K562 (cell line): ENCODE measurements around the gene ARL5C. TPM values are rescaled to one million over a fixed set of nuclear protein-coding genes. Genes with fewer than 3 reads are reported as not detected.

ENCODE experiments used
- ATF6 ChIP-seq: sonication (generic); formaldehyde crosslinking; IDR thresholded peaks from 2 replicates; pipeline ENCODE4 v1.4.0; 2020; ENCODE audit warnings: mild to moderate bottlenecking, missing genetic modification reagents
- CBX1 ChIP-seq: sonication (generic); IDR thresholded peaks from 2 replicates; pipeline ENCODE4 v1.6.1; 2016; ENCODE audit warnings: antibody characterized with exemption, low read depth, mild to moderate bottlenecking
- CTCF ChIP-seq, 3 experiments: IDR thresholded peaks in 2 of 3; conservative IDR thresholded peaks in 1 of 3; 2 replicates each; pipeline ENCODE4 v1.5.1; 2011 to 2012; ENCODE audit warnings: low read length in 3 of 3, mild to moderate bottlenecking in 3 of 3, control low read depth in 2 of 3, improper control_type of control experiment in 1 of 3, inconsistent platforms in 1 of 3, low read depth in 1 of 3, mixed read lengths in 1 of 3, moderate library complexity in 1 of 3; ENCODE audit not compliant: insufficient read depth in 2 of 3
- FIP1L1 ChIP-seq: fragments of 200-400 bp; formaldehyde crosslinking; IDR thresholded peaks from 2 replicates; pipeline ENCODE4 v1.6.1; 2018; ENCODE audit warnings: mild to moderate bottlenecking, low read depth, low read length; ENCODE audit not compliant: poor library complexity, severe bottlenecking
- HMG20B ChIP-seq: fragments of 250-450 bp; sonication (Bioruptor Pico); IDR thresholded peaks from 2 replicates; pipeline ENCODE4 v1.5.0; 2021; ENCODE audit warnings: mild to moderate bottlenecking
- MBD2 ChIP-seq: sonication (generic); IDR thresholded peaks from 2 replicates; pipeline ENCODE4 v1.6.1; 2016; ENCODE audit warnings: low read depth, borderline replicate concordance
- NEUROD1 ChIP-seq: fragments of 150-350 bp; IDR thresholded peaks from 2 replicates; pipeline ENCODE4 v1.6.1; 2014; ENCODE audit warnings: borderline replicate concordance, low read length, low read depth; ENCODE audit not compliant: partially characterized antibody
- NR3C1 ChIP-seq: sonication (generic); formaldehyde crosslinking; IDR thresholded peaks from 2 replicates; pipeline ENCODE4 v1.8.1; 2022; ENCODE audit warnings: missing genetic modification reagents
- RAD51 ChIP-seq: fragments of 450-650 bp; IDR thresholded peaks from 2 replicates; pipeline ENCODE4 v1.7.1; 2016; ENCODE audit warnings: low read depth, mild to moderate bottlenecking, borderline replicate concordance
- STAT5A ChIP-seq: IDR thresholded peaks from 2 replicates; pipeline ENCODE4 v1.6.1; 2012; ENCODE audit warnings: low read length, inconsistent platforms, borderline replicate concordance
- THRAP3 ChIP-seq: fragments of 450-650 bp; IDR thresholded peaks from 2 replicates; pipeline ENCODE4 v1.6.1; 2016; ENCODE audit warnings: mild to moderate bottlenecking, inconsistent platforms, borderline replicate concordance
- THRB ChIP-seq: fragments of 450-650 bp; formaldehyde crosslinking; conservative IDR thresholded peaks from 2 replicates; pipeline ENCODE4 v1.4.0; 2022; ENCODE audit warnings: mild to moderate bottlenecking, missing genetic modification characterization
- XRCC3 ChIP-seq: fragments of 450-650 bp; IDR thresholded peaks from 2 replicates; pipeline ENCODE4 v1.6.1; 2017; ENCODE audit warnings: mild to moderate bottlenecking, moderate library complexity
- ZBTB26 ChIP-seq: fragments of 450-650 bp; formaldehyde crosslinking; IDR thresholded peaks from 2 replicates; pipeline ENCODE4 v1.4.0; 2022; ENCODE audit warnings: missing genetic modification characterization
- ZBTB43 ChIP-seq: sonication (generic); formaldehyde crosslinking; IDR thresholded peaks from 2 replicates; pipeline ENCODE4 v1.8.0; 2023; ENCODE audit warnings: mild to moderate bottlenecking, missing genetic modification reagents
- ZKSCAN3 ChIP-seq: fragments of 250-450 bp; sonication (Bioruptor Pico); IDR thresholded peaks from 2 replicates; pipeline ENCODE4 v1.4.0; 2020
- ZNF518B ChIP-seq: fragments of 250-450 bp; sonication (Bioruptor Pico); IDR thresholded peaks from 2 replicates; pipeline ENCODE4 v1.5.0; 2021; ENCODE audit warnings: mild to moderate bottlenecking, moderate library complexity
- polyA plus RNA-seq, 8 experiments: library from polyadenylated mRNA; depleted of rRNA in 4 of 8; stranded (reverse) in 5 of 8; unstranded in 3 of 8; fragments of >200 nt; fragmentation: Nextera tagmentation in 2 of 8; fragmentation: Illumina TruSeq in 1 of 8; extraction: Ambion mirVana in 2 of 8; extraction: Trizol in 1 of 8; gene quantifications; 2 replicates each; pipeline versions ENCODE4 v1.2.1 to v1.2.3, GENCODE V29; 2011 to 2014; ENCODE audit warnings: inconsistent platforms in 1 of 8, missing spikeins in 1 of 8
- total RNA-seq, 7 experiments: library from RNA; depleted of rRNA in 6 of 7; stranded (reverse); fragments of >200 nt in 6 of 7; fragmentation: Illumina TruSeq in 2 of 7; extraction: Trizol in 2 of 7; gene quantifications; 2 replicates each; pipeline versions ENCODE4 v1.2.1 to v1.2.3, GENCODE V29; 2011 to 2021; ENCODE audit warnings: low replicate concordance in 1 of 7

Gene ARL5C
- total and polyA plus RNA-seq, 9 of the 15 experiments (the other 6 are each of a cell fraction or from before 2014, with no cell fraction given), result not detected

GRCh38 chr17:39164675-39165143, 1.3 kb downstream of the ARL5C start (continued):
- TF ChIP-seq CBX1, result no peak
- TF ChIP-seq ZNF518B (CRISPR knock-in tag), result no peak
- no peak for TF ChIP-seq STAT5A
- no peak for TF ChIP-seq RAD51
- TF ChIP-seq CTCF (IDR thresholded peaks at IDR 0.05 in 2 of 3, conservative IDR thresholded peaks at IDR 0.05 in 1 of 3; ENCODE audit: insufficient read depth in 2 of 3, low read depth in 1 of 3, low read length in 3 of 3), result peak; percentile 82 to 92 (median 83)
- no peak for TF ChIP-seq ATF6
- TF ChIP-seq ZBTB43 (CRISPR knock-in tag), result no peak
- TF ChIP-seq MBD2, result no peak
- no peak for TF ChIP-seq ZBTB26
- TF ChIP-seq NR3C1 (CRISPR knock-in tag), result no peak
- TF ChIP-seq HMG20B (CRISPR knock-in tag), result no peak
- TF ChIP-seq ZKSCAN3, result no peak
- TF ChIP-seq XRCC3, result no peak
- TF ChIP-seq FIP1L1, result no peak
- no peak for TF ChIP-seq THRAP3
- no peak for TF ChIP-seq NEUROD1
- 0 out of 2 replicates have a peak, but pooled peaks have one; percentile 15 for TF ChIP-seq THRB
